CD4-positive, alpha-beta T cell (primary cell): ENCODE data around the gene GTF2IRD1. TPM values are rescaled to one million over a fixed set of nuclear protein-coding genes. Genes with fewer than 3 reads are reported as not detected.

Experiments
- ATAC-seq: fragments of 200-7000 bp; cut with Tn5 transposase; one replicate; pipeline ENCODE4 v1.10.0; 2022; ENCODE audit warnings: mild to moderate bottlenecking; ENCODE audit not compliant: poor library complexity
- CTCF ChIA-PET: fragments of 350-600 bp; sonication (Branson Sonifier 250); formaldehyde crosslinking; loops from one replicate; lab custom pipeline; 2021; ENCODE audit warnings: antibody characterized with exemption, inconsistent platforms; lab: Charles Lee
- POLR2A ChIA-PET: fragments of 350-600 bp; sonication (Branson Sonifier 250); formaldehyde crosslinking; loops from one replicate; lab custom pipeline; 2021; ENCODE audit warnings: antibody characterized with exemption, inconsistent platforms; lab: Charles Lee
- DNase-seq, 14 experiments: peaks; one replicate each; pipeline ENCODE4 v3.0.0-alpha.2; 2013 to 2020; ENCODE audit warnings: mixed read lengths in 2 of 14
- H3K27ac ChIP-seq, 2 donors: one replicate each; pipeline versions ENCODE4 v1.5.1 to v1.7.0; 2013; ENCODE audit warnings: low read length in 2 of 2, low read depth in 1 of 2, mild to moderate bottlenecking in 1 of 2
- H3K27me3 ChIP-seq, 2 experiments: 1 replicate in 1 of 2; 2 replicates in 1 of 2; pipeline versions ENCODE4 v1.6.1 to v1.7.0; 2013; ENCODE audit warnings: low read length in 2 of 2, control low read depth in 1 of 2, mild to moderate bottlenecking in 1 of 2, moderate library complexity in 1 of 2; ENCODE audit not compliant: insufficient read depth in 2 of 2, control insufficient read depth in 1 of 2
- H3K36me3 ChIP-seq: one replicate; pipeline ENCODE4 v1.6.1; 2013; ENCODE audit warnings: low read length, control low read depth; ENCODE audit not compliant: insufficient read depth
- H3K4me1 ChIP-seq: one replicate; pipeline ENCODE4 v1.6.1; 2013; ENCODE audit warnings: low read length, control low read depth; ENCODE audit not compliant: insufficient read depth
- H3K4me3 ChIP-seq: one replicate; pipeline ENCODE4 v1.5.1; 2013; ENCODE audit warnings: mild to moderate bottlenecking, low read length, moderate library complexity
- H3K9me3 ChIP-seq, 2 experiments: 1 replicate in 1 of 2; 2 replicates in 1 of 2; pipeline versions ENCODE4 v1.6.1 to v1.7.0; 2013; ENCODE audit warnings: low read length in 2 of 2, mild to moderate bottlenecking in 2 of 2, control low read depth in 1 of 2, moderate library complexity in 1 of 2; ENCODE audit not compliant: control insufficient read depth in 1 of 2, insufficient read depth in 1 of 2
- H3K27ac Mint-ChIP-seq: one replicate; pipeline ENCODE4 v1.8.0; 2020; ENCODE audit warnings: mixed read lengths
- H3K27me3 Mint-ChIP-seq: one replicate; pipeline ENCODE4 v1.8.0; 2021; ENCODE audit warnings: mixed read lengths
- H3K36me3 Mint-ChIP-seq: one replicate; pipeline ENCODE4 v1.8.0; 2021; ENCODE audit warnings: low read depth, mixed read lengths
- H3K4me1 Mint-ChIP-seq: one replicate; pipeline ENCODE4 v1.8.0; 2021; ENCODE audit warnings: low read depth, mixed read lengths
- H3K4me3 Mint-ChIP-seq: one replicate; pipeline ENCODE4 v1.8.0; 2020; ENCODE audit warnings: mild to moderate bottlenecking, mixed read lengths
- H3K9me3 Mint-ChIP-seq: one replicate; pipeline ENCODE4 v1.8.0; 2020; ENCODE audit warnings: mixed read lengths
- CTCF ChIP-seq: fragments of 200-600 bp; IDR thresholded peaks from one replicate; pipeline ENCODE4 v1.8.0; 2022; ENCODE audit warnings: antibody characterized with exemption, mild to moderate bottlenecking
- intact Hi-C, 2 experiments: fragments of 100-400 bp; cut with DNase I in 1 of 2; cut with micrococcal nuclease in 1 of 2; formaldehyde crosslinking; loops; one replicate each; pipeline versions ENCODE4 v1.15.1 to v1.9.0; 2023 to 2025; cut with DNase I, micrococcal nuclease
- total RNA-seq, 174 experiments: library from RNA in 2 of 174; stranded (reverse) in 2 of 174; gene quantifications; one replicate each; pipeline ENCODE4 v1.2.3 and lab custom pipeline; 2021 to 2026

Gene GTF2IRD1
- total RNA-seq, 2 experiments from 2014 or later = 0.74 to 1.2 TPM

- TF ChIP-seq CTCF = no peak
- no peak overlapping the region for H3K27ac Mint-ChIP-seq
- ATAC-seq = no peak
- no peaks in the 10 kb centered on the region for H3K4me1 Mint-ChIP-seq
- Histone ChIP-seq H3K36me3 (no peaks in the 10 kb centered on the region), H3K9me3 (no peaks in the 10 kb centered on the region), H3K4me3 (no peak overlapping the region), H3K4me1 (peaks cover 4% of the 10 kb centered on the region), H3K27me3 (no peaks in the 10 kb centered on the region), H3K27ac (no peak overlapping the region)
- no peaks in the 10 kb centered on the region for H3K27me3 Mint-ChIP-seq
- H3K9me3 Mint-ChIP-seq = no peaks in the 10 kb centered on the region
- intact Hi-C loops = loop anchor here in 1 of 2 experiments (10.0 kb wide), 1 partner anchor 111 kb away; no protein-coding TSS in a partner anchor
- no peaks in the 10 kb centered on the region for H3K36me3 Mint-ChIP-seq
- DNase-seq = peak in 2 of 14 experiments; percentile 19 to 37
- POLR2A ChIA-PET = no interaction called here
- CTCF ChIA-PET = no interaction called here
- no peak overlapping the region for H3K4me3 Mint-ChIP-seq
Measured at GRCh38 chr7:74405191-74405898, 48.4 kb upstream of the GTF2IRD1 start.

- Histone ChIP-seq H3K9me3 (no peaks in the 10 kb centered on the region), H3K4me3 (no peak overlapping the region), H3K27me3 (no peaks in the 10 kb centered on the region), H3K4me1 (peaks cover 4% of the 10 kb centered on the region), H3K36me3 (no peaks in the 10 kb centered on the region), H3K27ac (no peak overlapping the region)
- ATAC-seq (no peak), DNase-seq (no peak)
- no peaks in the 10 kb centered on the region for H3K27me3 Mint-ChIP-seq
- H3K4me1 Mint-ChIP-seq = no peaks in the 10 kb centered on the region
- H3K9me3 Mint-ChIP-seq = no peaks in the 10 kb centered on the region
- intact Hi-C loops = loop anchor here in 1 of 2 experiments (10.0 kb wide), 1 partner anchor 111 kb away; no protein-coding TSS in a partner anchor
- H3K27ac Mint-ChIP-seq = no peak overlapping the region
- H3K36me3 Mint-ChIP-seq = no peaks in the 10 kb centered on the region
- ChIA-PET POLR2A (no interaction called here), CTCF (no interaction called here)
- TF ChIP-seq CTCF = no peak
- H3K4me3 Mint-ChIP-seq = no peak overlapping the region
Measured at GRCh38 chr7:74405899-74406512, 47.7 kb upstream of the GTF2IRD1 start.

- ChIA-PET CTCF (interaction anchor here (0.9 kb wide), 1 partner anchor 159 kb away, joined by 3 read pairs; no protein-coding TSS in a partner anchor), POLR2A (no interaction called here)
- no peaks in the 10 kb centered on the region for H3K36me3 ChIP-seq
- DNase-seq (no peak), ATAC-seq (no peak)
- intact Hi-C loops = loop anchor here in 1 of 2 experiments (10.0 kb wide), 1 partner anchor 113 kb away; no protein-coding TSS in a partner anchor
- Mint-ChIP-seq H3K4me3 (no peak overlapping the region), H3K36me3 (no peaks in the 10 kb centered on the region), H3K27me3 (no peaks in the 10 kb centered on the region), H3K27ac (no peak overlapping the region), H3K9me3 (no peaks in the 10 kb centered on the region), H3K4me1 (no peaks in the 10 kb centered on the region)
- H3K9me3 ChIP-seq = no peaks in the 10 kb centered on the region
- no peaks in the 10 kb centered on the region for H3K4me1 ChIP-seq
- H3K27me3 ChIP-seq = no peaks in the 10 kb centered on the region
- no peak for TF ChIP-seq CTCF
- H3K4me3 ChIP-seq = no peak overlapping the region
- no peak overlapping the region for H3K27ac ChIP-seq
Measured at GRCh38 chr7:74407958-74408357, 45.7 kb upstream of the GTF2IRD1 start.
